HG02981 (cell line): ENCODE data around the gene ITPK1.

Source experiments
- ATAC-seq: cut with Tn5 transposase; IDR thresholded peaks from one replicate; pipeline ENCODE4 v1.9.1; 2021; ENCODE audit warnings: mild to moderate bottlenecking, moderate library complexity; ENCODE audit not compliant: unreplicated experiment

Gene ITPK1

GRCh38 chr14:93030761-93031160 lies 85.0 kb downstream of the ITPK1 start:
- ATAC-seq = no peak

DNA sequence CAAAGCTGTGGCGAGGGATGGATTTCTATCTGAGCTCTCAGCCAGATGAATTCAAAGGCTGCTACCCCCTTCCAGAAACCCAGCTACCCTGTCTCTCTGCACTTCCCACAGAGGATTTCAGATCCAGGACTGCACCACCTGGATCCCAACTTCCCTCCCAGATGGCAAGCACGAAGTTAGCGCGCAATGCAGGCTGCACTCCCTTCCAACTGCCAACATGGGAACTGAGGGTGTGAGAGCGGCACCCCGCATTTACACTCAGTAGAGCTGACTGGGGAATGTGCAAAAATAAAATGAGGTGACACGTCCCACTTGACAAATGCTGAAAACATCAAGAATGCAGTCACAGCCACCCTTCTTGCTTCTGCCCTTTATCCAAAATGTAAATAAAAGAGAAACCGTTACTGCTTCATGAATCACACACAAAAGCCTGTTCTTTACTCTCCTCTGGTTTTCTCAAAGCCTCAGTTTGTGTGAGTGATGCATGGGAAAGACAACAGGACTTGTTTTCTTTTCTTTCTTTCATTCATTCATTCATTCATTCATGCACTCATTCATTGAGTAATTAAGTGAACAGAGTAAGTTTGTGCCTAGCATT lies 85.7 kb downstream of the ITPK1 start:
- no peak for ATAC-seq

DNA sequence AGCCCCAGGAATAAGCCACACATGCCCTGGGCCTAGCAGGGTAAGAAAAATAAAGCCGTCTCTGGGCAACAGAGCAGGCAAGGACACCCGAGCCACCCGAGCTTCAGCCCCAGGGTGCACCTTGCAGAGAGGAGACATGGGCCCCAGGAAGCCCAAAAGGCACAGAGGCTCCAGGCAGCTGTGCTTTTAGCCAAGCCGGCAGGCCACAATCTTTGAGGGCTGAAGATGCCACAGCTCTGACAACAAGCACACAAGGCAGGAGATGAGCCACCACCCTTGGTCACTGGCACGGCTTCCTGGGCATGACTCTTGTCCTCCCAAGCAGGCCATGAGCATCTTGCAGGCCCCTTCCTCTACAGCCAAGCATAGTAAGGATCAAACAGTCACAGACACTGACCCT lies 86.3 kb downstream of the ITPK1 start:
- ATAC-seq = no peak

DNA sequence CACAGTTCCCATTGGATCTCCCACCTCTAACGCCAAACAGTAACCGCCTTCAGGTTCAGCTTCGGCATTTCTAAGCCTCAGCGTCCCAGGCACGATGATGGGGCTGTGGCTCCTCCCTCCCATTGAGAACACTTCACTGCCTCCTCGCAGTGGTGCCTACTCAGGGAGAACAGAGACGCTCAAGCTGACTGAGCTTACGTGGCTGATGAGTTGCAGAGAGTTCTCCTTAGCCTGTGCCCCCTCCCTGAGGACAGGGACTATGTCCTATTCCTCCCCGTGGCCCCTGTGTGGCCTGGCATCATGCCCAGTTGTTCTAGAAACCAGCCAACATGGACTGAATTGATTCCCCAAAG lies 87.0 kb downstream of the ITPK1 start:
- no peak for ATAC-seq

- ATAC-seq = no peak
Measured at GRCh38 chr14:93027810-93028723, 87.7 kb downstream of the ITPK1 start.

DNA sequence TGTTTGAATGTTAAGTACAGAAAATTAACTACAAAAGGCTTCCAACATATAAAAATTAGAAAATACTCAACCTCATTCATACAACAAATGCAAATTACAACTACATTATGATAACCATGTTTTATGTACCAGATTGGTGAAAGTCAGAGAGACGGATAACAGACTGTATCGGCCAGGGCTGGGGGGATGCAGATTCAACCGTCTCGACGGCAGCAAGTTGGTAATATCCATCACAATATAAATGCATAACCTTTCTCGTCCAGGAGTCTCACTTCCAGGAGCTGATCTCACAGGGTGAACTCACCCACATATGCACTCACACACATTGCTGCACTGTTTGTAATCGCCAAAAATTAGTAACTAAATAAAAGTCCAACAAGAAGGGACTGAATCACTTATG lies 89.4 kb downstream of the ITPK1 start:
- no peak for ATAC-seq

DNA sequence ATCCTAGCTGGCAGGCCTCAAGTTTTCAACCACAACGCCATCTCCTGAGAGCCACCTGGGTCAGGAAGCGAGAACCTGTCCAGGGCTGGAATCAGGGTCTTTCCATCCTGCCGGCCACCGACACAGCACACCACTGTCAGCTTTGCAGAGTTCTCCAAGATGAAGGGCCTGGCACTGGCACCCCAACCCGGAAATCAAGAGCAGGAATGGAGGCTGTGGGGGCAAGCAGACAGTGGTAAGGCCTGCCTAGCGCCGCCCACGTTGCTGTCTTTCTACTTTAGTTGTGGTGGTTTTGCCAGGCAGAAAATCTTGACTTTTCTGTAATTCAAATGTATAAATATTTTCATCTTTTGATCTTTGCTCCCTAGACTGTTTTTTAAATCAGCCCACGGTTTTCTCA lies 90.7 kb downstream of the ITPK1 start:
- no peak for ATAC-seq

DNA sequence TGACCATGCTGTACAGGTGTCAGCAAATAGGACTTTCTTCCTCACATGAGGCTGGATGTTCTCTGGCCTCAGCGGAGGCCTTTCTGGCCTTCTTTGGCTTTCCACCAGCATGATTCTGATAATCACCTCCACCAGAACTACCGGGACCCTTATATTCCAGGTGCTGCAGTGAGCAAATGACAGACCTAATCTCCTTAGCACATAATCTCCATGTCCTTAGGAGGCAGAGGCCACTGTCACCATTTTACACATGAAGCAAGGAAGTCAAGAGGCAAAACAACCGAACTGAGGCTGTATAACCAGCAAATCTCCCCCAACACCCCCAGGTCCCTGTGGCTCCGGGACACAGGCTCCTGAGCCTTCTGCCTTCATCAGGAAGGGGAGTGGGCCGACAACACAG lies 91.2 kb downstream of the ITPK1 start:
- no peak for ATAC-seq

GRCh38 chr14:93023802-93024434 lies 91.8 kb downstream of the ITPK1 start:
- no peak for ATAC-seq

DNA sequence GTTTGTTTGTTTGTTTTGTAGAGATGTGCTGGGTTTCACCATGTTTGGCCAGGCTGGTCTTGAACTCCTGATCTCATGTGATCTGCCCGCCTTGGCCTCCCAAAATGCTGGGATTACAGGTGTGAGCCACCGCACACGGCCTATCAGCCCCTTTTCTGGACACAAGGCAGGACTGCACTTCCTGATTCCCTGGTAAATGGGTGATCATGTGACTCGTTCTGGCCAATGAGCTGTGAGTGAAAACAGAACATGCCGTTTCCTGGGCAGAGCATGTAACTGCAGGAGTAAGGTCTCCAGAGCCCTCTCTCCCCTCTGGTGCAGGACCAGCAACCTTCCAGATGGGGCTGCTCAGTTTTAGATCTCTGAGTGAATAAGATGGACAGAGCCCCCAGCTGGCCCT lies 92.7 kb downstream of the ITPK1 start:
- no peak for ATAC-seq

GRCh38 chr14:93019970-93020369 lies 95.8 kb downstream of the ITPK1 start:
- no peak for ATAC-seq

DNA sequence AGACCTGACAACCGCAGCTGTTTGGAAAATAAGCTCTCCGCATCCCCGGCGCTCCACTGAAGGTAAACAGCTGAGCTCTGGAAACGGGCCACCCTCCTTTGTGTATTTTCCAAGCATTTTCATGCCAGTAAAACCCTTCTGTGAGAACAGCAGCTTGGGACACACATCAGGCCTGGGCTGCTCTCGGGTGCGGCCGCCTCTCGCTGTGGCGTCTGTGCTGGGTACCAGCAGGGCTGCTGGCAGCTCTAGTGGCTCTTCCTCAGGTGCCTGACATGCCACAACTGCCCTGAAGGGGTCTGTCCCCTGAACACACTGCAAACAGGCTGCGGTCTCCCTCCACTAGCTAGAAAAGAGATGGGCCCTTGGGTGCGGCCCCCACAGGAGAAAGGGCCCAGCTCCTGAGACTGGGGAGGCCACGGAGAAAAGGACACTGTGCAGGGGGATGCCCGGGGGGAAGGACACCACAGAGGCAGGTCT lies 96.3 kb downstream of the ITPK1 start:
- ATAC-seq = no peak

DNA sequence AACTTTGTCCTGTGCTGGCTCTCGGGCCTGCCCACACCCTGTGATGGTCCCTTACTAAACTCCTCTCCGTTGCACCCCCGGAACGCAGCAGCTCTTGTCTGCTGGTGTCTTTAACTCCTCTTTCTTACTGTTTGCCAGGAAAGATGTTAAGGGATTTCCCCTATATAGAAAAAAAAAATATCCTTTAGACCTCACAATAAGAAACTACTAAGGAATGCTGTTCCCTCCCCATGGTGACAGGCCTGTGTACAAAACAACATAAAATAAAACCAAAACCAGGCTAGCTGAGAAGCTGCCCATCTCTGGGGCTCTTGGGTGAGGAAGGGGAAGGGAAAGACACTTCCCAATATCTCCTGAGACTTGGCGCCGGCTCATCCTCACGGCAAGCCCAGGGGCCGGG lies 97.4 kb downstream of the ITPK1 start:
- ATAC-seq = no peak

- ATAC-seq = no peak
Measured at GRCh38 chr14:93017898-93018297, 97.8 kb downstream of the ITPK1 start.

DNA sequence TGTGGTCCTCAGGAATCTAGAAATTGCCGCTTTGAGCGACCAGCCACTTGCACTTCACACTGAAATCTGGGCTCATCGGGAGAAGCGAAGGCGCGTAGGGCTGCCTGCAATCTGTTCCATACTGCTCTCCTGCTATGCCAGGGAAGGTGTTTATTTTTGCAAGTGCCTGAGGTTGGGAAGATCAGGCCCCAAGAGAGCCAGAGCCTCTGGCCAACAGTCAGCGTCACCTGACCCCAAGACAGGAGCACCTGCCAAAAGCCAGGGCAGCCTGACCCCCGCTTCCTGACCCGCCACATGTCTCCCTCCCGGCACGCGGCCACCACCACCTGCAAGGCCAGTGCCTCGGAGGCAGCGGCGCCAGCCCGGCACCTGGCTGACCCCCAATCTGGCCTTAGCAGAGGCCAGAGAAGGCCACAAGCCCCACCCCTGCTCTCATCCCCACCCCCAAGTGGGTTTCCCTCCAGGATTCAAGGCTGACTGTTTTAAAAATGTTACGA lies 98.4 kb downstream of the ITPK1 start:
- no peak for ATAC-seq

- ATAC-seq = no peak
Measured at GRCh38 chr14:93016275-93016845, 99.4 kb downstream of the ITPK1 start.

DNA sequence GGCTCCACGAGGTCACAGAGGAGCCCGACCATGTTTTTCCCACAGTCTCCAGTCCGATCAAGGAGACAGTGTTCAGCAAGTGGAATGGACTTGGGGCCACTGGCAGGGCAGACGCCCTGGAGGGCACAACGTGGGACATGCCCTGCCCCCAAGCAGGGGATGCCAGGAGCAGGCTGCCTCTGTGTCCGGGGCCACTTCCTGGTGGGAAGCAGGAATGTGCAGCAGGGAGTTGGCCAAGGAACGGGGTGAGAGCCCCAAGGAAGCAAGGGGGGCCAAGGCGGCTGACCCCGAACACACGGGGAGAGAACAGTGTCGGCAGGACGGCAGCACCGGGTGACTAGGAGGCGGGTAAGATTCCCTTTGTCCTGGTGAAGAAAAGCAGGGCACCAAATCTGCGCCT lies 100.2 kb downstream of the ITPK1 start:
- no peak for ATAC-seq

DNA sequence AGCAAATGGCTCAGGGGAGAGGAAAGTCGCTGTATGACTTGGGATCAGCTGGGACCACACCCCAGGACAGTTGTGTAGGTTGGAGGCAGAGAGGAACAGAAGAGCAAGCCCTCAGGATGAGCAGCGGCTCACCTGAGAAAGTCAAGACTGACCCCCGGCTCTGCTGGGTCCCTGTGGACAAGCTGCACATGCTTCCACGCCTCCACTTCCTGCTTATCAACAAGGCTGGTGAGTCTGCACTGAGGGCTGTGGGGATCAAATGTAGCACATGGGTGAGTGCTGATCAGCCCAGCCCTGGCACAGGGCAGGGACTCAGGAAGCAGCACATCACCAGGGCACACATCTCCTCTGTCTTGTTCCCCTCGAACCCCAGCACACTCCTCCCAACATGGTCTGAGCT lies 100.7 kb downstream of the ITPK1 start:
- no peak for ATAC-seq

- no peak for ATAC-seq
Measured at GRCh38 chr14:93014058-93015023, 101.4 kb downstream of the ITPK1 start.

DNA sequence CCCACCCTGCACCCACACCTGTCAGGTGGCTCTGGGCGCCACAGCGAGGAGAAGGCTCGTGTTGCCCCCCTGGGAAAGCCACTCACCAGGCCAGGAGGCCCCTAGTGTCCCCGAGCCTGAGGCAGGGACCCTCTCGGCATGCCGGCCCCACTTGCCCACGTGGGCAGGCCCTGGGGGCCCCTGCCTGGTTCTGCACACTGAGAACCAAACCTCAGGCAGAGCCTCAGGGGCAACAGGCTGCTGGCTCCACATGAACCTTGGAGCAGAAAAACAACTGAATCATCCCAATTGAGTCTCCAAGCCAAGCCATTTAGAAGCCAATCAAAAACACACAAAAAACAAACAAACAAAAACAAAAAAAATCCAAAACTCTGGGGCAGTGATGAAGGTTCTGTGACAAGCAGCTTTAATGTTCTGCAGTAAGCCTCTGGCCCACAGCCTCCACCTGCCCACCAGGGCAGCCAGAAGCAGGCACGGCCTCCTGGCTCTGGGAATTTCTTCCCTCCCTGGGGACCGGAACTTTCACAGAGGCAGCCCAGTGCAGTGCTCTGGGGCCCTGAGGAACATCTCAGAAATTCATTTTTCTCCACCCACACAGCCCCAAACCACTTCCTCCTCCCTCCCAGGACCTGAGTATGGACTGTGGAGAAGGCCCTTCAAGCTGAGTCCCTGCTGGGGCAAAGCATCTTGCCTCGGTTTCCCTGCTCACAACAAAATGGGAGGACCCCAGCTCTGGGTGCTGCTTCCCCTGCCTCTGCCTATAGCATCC lies 102.6 kb downstream of the ITPK1 start:
- ATAC-seq = no peak
